PC-9 (cell line): Measurements from ENCODE around the gene CLPSL2. TPM values are rescaled to one million over a fixed set of nuclear protein-coding genes. Genes with fewer than 3 reads are reported as not detected.
A peak's percentile ranks its signal among the peaks of the same experiment; 100 is the strongest.

ENCODE experiments used
- BruUV-seq: library from RNA; stranded (reverse); fragments of 400-500 nt; replicated peaks from 2 replicates; lab custom pipeline; 2021; lab: Mats Ljungman, UMichigan
- CTCF ChIA-PET: fragments of 300-600 bp; sonication (Branson Sonifier 250); formaldehyde crosslinking; loops from one replicate; lab custom pipeline; 2022; ENCODE audit warnings: antibody characterized with exemption; lab: Charles Lee
- POLR2A ChIA-PET: fragments of 300-600 bp; sonication (Branson Sonifier 250); formaldehyde crosslinking; loops from one replicate; lab custom pipeline; 2022; ENCODE audit warnings: antibody characterized with exemption; ENCODE audit not compliant: unreplicated experiment; lab: Charles Lee
- DNase-seq, 2 experiments: peaks; one replicate each; pipeline versions ENCODE4 v3.0.0 to v3.0.0-alpha.2; 2015 to 2022; ENCODE audit warnings: mixed read lengths in 1 of 2
- H2AFZ ChIP-seq: fragments of 200-600 bp; sonication (generic); 2 replicates; pipeline ENCODE4 v1.8.1; 2017; ENCODE audit warnings: antibody characterized with exemption
- H3F3A ChIP-seq: fragments of 200-600 bp; sonication (generic); 2 replicates; pipeline ENCODE4 v1.8.1; 2017; ENCODE audit warnings: antibody characterized with exemption, mild to moderate bottlenecking, low read depth; ENCODE audit not compliant: insufficient read depth
- H3K27ac ChIP-seq: fragments of 200-600 bp; sonication (generic); 2 replicates; pipeline ENCODE4 v1.6.1; 2016; ENCODE audit warnings: mixed run types
- H3K27me3 ChIP-seq: fragments of 200-600 bp; sonication (generic); 2 replicates; pipeline ENCODE4 v1.6.1; 2016; ENCODE audit warnings: low read depth, mixed run types; ENCODE audit not compliant: insufficient read depth
- H3K36me3 ChIP-seq: fragments of 200-600 bp; sonication (generic); 2 replicates; pipeline ENCODE4 v1.6.1; 2016; ENCODE audit warnings: low read depth, mixed run types
- H3K4me1 ChIP-seq: fragments of 200-600 bp; sonication (generic); replicated peaks from 2 replicates; pipeline ENCODE4 v1.6.1; 2016; ENCODE audit warnings: mixed run types; ENCODE audit not compliant: insufficient read depth
- H3K4me2 ChIP-seq: fragments of 200-600 bp; sonication (generic); 2 replicates; pipeline ENCODE4 v1.6.1; 2017; ENCODE audit warnings: mixed run types
- H3K4me3 ChIP-seq: fragments of 200-600 bp; sonication (generic); 2 replicates; pipeline ENCODE4 v1.6.1; 2016; ENCODE audit warnings: mixed run types
- H3K79me2 ChIP-seq: fragments of 200-600 bp; sonication (generic); 2 replicates; pipeline ENCODE4 v1.6.1; 2017; ENCODE audit warnings: low read depth, mixed run types
- H3K9me2 ChIP-seq: fragments of 200-600 bp; sonication (generic); 2 replicates; pipeline ENCODE4 v1.8.1; 2017; ENCODE audit warnings: mild to moderate bottlenecking; ENCODE audit not compliant: insufficient read depth
- H3K9me3 ChIP-seq: fragments of 200-600 bp; sonication (generic); 2 replicates; pipeline ENCODE4 v1.8.1; 2016; ENCODE audit warnings: low read depth; ENCODE audit not compliant: insufficient read depth
- H4K20me1 ChIP-seq: fragments of 200-600 bp; sonication (generic); 2 replicates; pipeline ENCODE4 v1.8.1; 2017; ENCODE audit not compliant: insufficient read depth
- CTCF ChIP-seq: fragments of 200-600 bp; sonication (generic); conservative IDR thresholded peaks from 2 replicates; pipeline ENCODE4 v1.6.1; 2017; ENCODE audit warnings: mixed run types, antibody characterized with exemption, mild to moderate bottlenecking, moderate library complexity
- EZH2 ChIP-seq: fragments of 200-600 bp; sonication (generic); IDR thresholded peaks from 2 replicates; pipeline ENCODE4 v1.8.0; 2017; ENCODE audit warnings: antibody characterized with exemption, low read depth
- intact Hi-C: fragments of 100-400 bp; cut with micrococcal nuclease; formaldehyde crosslinking; loops from one replicate; pipeline ENCODE4 v1.10.0; 2022; ENCODE audit not compliant: unreplicated experiment
- total RNA-seq: library from RNA; stranded (reverse); gene quantifications from 2 replicates; pipeline ENCODE4 v1.2.3, GENCODE V29; 2021

The CLPSL2 gene
- total RNA-seq, 1 experiment from 2014 or later: 0.76 TPM

GRCh38 chr6:35809809-35810208 lies 33.4 kb downstream of the CLPSL2 start:
- CTCF ChIA-PET: interaction anchor here (0.5 kb wide), 1 partner anchor 19 kb away, joined by 4 read pairs; no protein-coding TSS in a partner anchor
- Histone ChIP-seq H4K20me1 (no peaks in the 10 kb centered on the region), H2AFZ (no peak overlapping the region), H3K36me3 (no peaks in the 10 kb centered on the region), H3K4me2 (no peak overlapping the region), H3K9me3 (no peaks in the 10 kb centered on the region), H3F3A (peaks cover 21% of the 10 kb centered on the region), H3K9me2 (no peaks in the 10 kb centered on the region), H3K27ac (no peak overlapping the region), H3K79me2 (no peaks in the 10 kb centered on the region), H3K4me1 (peaks cover 22% of the 10 kb centered on the region), H3K27me3 (no peaks in the 10 kb centered on the region), H3K4me3 (no peak overlapping the region)
- TF ChIP-seq CTCF (no peak), EZH2 (no peak)
- intact Hi-C loops: no loop called here
- BruUV-seq: no TSS peak
- POLR2A ChIA-PET: interaction anchor here (0.6 kb wide), 2 partner anchors 841 to 1475 kb away, joined by 3 to 4 read pairs; no protein-coding TSS in a partner anchor
- no peak for DNase-seq

DNA sequence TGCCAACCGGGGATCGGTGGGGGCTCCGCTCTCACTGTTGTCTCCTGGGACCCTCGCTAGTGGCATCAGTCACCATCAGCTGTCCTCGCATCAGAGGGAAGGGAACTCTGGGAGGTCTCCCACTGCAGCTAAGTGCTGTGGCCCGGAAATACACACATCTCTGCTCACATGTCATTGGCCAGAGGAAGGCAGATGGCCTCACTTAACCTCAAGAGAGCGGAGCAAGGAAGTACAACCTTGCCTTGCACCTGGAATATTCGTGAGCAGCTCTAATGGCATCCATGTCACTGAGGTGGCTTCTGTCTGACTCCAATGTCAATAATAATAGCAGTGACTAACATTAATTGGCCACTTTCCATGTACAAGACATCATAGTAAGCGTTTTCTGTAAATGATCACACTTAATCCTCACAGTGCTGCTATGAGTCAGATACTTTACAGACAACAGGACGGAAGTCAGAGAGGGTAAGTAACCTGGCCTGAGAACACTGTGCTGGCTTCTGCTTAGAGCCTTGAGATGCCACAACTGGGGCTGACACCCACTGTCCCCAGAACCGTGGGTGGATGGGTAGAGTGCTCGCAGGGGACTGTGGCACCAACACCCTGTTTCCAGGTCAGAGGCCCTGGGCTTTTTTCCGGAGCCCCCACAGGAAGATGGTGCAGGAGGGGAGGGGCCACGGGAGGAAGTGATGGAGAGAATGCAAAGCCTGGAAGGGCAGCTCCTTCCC lies 34.7 kb downstream of the CLPSL2 start:
- no peaks in the 10 kb centered on the region for H3K36me3 ChIP-seq
- peak overlapping the region; percentile 67 for H3K4me2 ChIP-seq
- no peaks in the 10 kb centered on the region for H3K9me3 ChIP-seq
- TF ChIP-seq CTCF (no peak), EZH2 (no peak)
- peak overlapping the region; percentile 40; the same call in 1 of the 2 replicates for H2AFZ ChIP-seq
- no peaks in the 10 kb centered on the region for H3K79me2 ChIP-seq
- intact Hi-C loops: no loop called here
- H3K27me3 ChIP-seq: no peaks in the 10 kb centered on the region
- H4K20me1 ChIP-seq: no peaks in the 10 kb centered on the region
- peak overlapping the region; percentile 66 for H3K27ac ChIP-seq
- H3F3A ChIP-seq: peaks cover 21% of the 10 kb centered on the region
- no peak overlapping the region; the same call in 1 of the 2 replicates for H3K4me3 ChIP-seq
- CTCF ChIA-PET: interaction anchor here (0.6 kb wide), 1 partner anchor 469 kb away, joined by 3 read pairs; no protein-coding TSS in a partner anchor
- POLR2A ChIA-PET: interaction anchor here (0.6 kb wide), 2 partner anchors 11 to 301 kb away, joined by 5 to 9 read pairs; no protein-coding TSS in a partner anchor
- DNase-seq: peak; percentile 55 to 99
- no peaks in the 10 kb centered on the region for H3K9me2 ChIP-seq
- peaks cover 22% of the 10 kb centered on the region for H3K4me1 ChIP-seq
- no TSS peak for BruUV-seq

GRCh38 chr6:35811699-35811995 lies 35.2 kb downstream of the CLPSL2 start:
- CTCF ChIA-PET: no interaction called here
- H3K4me2 ChIP-seq: peak overlapping the region; percentile 67

More at GRCh38 chr6:35811699-35811995, 35.2 kb downstream of the CLPSL2 start:
- TF ChIP-seq EZH2: no peak
- POLR2A ChIA-PET: no interaction called here
- Histone ChIP-seq H2AFZ (peak overlapping the region; percentile 40; the same call in 1 of the 2 replicates), H3F3A (peaks cover 21% of the 10 kb centered on the region), H3K9me3 (no peaks in the 10 kb centered on the region), H3K36me3 (no peaks in the 10 kb centered on the region), H3K9me2 (no peaks in the 10 kb centered on the region), H3K27ac (peak overlapping the region; percentile 66), H3K4me3 (no peak overlapping the region; the same call in 1 of the 2 replicates), H3K79me2 (no peaks in the 10 kb centered on the region), H3K4me1 (peaks cover 22% of the 10 kb centered on the region), H3K27me3 (no peaks in the 10 kb centered on the region), H4K20me1 (no peaks in the 10 kb centered on the region)
- TSS peak; percentile 83 for BruUV-seq
- intact Hi-C loops: no loop called here
- DNase-seq: no peak
